Adrenal gland (tissue), 5 donors: ENCODE data around the gene SYNPO2.

Experiments
- CTCF ChIP-seq, 6 experiments: fragments of 450-650 bp in 4 of 6; fragments of 200-600 bp in 2 of 6; sonication (generic) in 1 of 6; IDR thresholded peaks; 1 replicate in 5 of 6; 2 replicates in 1 of 6; pipeline versions ENCODE4 v1.5.1 to v1.8.0; 2016 to 2021; ENCODE audit warnings: antibody characterized with exemption in 6 of 6, mild to moderate bottlenecking in 2 of 6, moderate library complexity in 1 of 6
- POLR2A ChIP-seq, 2 donors: fragments of 450-650 bp; IDR thresholded peaks; one replicate each; pipeline ENCODE4 v1.6.1; 2017; ENCODE audit warnings: antibody characterized with exemption in 2 of 2, mild to moderate bottlenecking in 2 of 2, moderate library complexity in 1 of 2
- donor health status: DM: no; HTN: no; CAD: no.

- TF ChIP-seq CTCF (IDR thresholded peaks at IDR 0.05) (no peak), POLR2A (IDR thresholded peaks at IDR 0.05) (no peak)
Measured at GRCh38 chr4:119081943-119082342, 193.3 kb downstream of the SYNPO2 start.
